ENCODE results near the gene TSPEAR.
"Not testable (repeated sequence)": the region's sequence is repeated elsewhere in the genome, so short reads cannot be mapped to it uniquely, and the experiment has no call there.

The TSPEAR gene

DNA sequence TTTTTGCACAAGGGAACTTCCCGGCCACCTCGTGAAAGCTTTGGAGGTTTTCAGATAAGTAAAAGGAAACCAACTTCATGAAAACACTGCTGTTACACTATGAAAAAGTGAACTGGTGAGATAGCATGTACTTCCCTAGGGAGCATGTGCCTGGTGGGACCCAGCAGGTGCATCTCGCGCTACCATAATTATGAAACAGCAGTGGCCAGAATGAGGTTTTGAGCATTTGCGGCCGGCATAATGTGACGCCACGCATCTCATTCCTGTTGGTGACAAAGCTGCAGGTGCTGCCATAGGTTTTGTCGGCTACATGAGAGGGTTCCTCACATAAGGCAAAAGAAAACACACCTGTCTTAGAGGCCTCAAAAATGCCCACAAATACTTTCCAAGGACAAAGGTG, 154.5 kb downstream of the TSPEAR start:
- Histone ChIP-seq H3K9ac (ENCODE audit: low read depth, low read length) (no peak overlapping the region), H3K27ac (ENCODE audit: low read depth, low read length) (no peak overlapping the region), H3K4me1 (ENCODE audit: control insufficient read depth, insufficient read depth, low read length) (0 out of 2 replicates have a peak, but pooled peaks cover 3% of the 10 kb centered on the region), H3K9me3 (ENCODE audit: control insufficient read depth, insufficient read depth, low read length) (no peaks in the 10 kb centered on the region), H3K36me3 (ENCODE audit: control insufficient read depth, insufficient read depth, low read length) (no peaks in the 10 kb centered on the region), H3K4me3 (ENCODE audit: low read depth, low read length) (no peak overlapping the region), H3K27me3 (ENCODE audit: control insufficient read depth, insufficient read depth, low read length) (no peaks in the 10 kb centered on the region)

DNA sequence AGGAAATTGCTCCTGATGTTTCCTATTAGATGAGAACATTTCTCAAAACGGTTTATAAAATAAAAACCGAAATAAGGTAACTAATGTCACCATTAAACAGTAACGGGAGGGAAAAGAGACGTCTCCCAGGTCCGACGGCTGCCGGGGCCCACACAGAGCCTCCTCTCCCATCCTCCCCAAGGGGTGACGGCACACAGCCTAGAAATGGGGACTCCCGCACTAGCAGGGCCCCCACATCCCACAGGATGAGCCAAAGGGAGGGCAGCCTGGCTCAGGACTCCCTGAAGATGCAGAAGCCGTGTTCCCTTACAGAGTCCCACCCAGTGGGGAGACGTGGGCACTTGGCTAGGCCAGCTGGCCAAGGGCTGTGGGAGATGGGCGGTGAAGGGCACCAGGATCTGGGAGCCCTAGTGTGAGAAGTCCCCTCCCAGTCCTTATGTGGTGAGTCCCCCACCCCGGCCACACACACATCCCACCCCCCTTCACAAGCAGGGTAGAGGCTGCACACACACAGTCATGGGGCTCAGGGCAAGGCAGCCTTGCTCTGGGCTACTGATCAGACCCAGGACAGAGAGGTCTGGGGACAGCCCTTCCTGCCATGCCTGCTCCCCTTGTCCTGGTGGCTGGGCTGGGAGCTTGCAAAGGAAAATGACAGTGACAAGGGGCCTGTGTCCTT, 156.0 kb downstream of the TSPEAR start:
- H3K9ac ChIP-seq (ENCODE audit: low read depth, low read length), result no peak overlapping the region
- no peaks in the 10 kb centered on the region for H3K36me3 ChIP-seq (ENCODE audit: control insufficient read depth, insufficient read depth, low read length)
- no peaks in the 10 kb centered on the region for H3K9me3 ChIP-seq (ENCODE audit: control insufficient read depth, insufficient read depth, low read length)
- H3K27ac ChIP-seq (ENCODE audit: low read depth, low read length), result no peak overlapping the region
- H3K27me3 ChIP-seq (ENCODE audit: control insufficient read depth, insufficient read depth, low read length), result no peaks in the 10 kb centered on the region
- no peak overlapping the region for H3K4me3 ChIP-seq (ENCODE audit: low read depth, low read length)
- H3K4me1 ChIP-seq (ENCODE audit: control insufficient read depth, insufficient read depth, low read length), result 0 out of 2 replicates have a peak, but pooled peaks cover 3% of the 10 kb centered on the region

DNA sequence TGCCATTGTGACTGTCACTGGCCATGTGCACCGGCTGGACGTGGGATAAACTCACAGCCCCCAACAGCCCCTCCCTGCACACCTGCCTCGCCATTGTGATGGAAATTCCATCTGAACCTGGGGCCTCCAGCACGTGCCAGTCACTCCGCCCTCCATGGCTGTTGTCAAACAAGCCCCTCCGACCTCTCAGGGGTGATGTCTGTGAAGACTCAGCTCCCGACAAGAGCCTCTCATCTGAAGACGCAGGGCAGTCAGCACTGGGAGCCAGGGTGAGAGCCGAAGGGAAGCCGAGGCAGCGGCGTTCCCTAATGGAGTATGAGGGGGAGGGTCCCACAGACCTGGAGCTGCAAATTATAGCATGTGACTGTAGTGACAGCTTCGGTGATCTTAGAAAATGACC, 158.7 kb downstream of the TSPEAR start:
- H3K9ac ChIP-seq (ENCODE audit: low read depth, low read length), result no peak overlapping the region
- peaks cover 21% of the 10 kb centered on the region for H3K4me1 ChIP-seq (ENCODE audit: control insufficient read depth, insufficient read depth, low read length)
- H3K36me3 ChIP-seq (ENCODE audit: control insufficient read depth, insufficient read depth, low read length), result no peaks in the 10 kb centered on the region
- H3K4me3 ChIP-seq (ENCODE audit: low read depth, low read length), result no peak overlapping the region
- no peak overlapping the region for H3K27ac ChIP-seq (ENCODE audit: low read depth, low read length)
- no peaks in the 10 kb centered on the region for H3K27me3 ChIP-seq (ENCODE audit: control insufficient read depth, insufficient read depth, low read length)
- H3K9me3 ChIP-seq (ENCODE audit: control insufficient read depth, insufficient read depth, low read length), result no peaks in the 10 kb centered on the region

DNA sequence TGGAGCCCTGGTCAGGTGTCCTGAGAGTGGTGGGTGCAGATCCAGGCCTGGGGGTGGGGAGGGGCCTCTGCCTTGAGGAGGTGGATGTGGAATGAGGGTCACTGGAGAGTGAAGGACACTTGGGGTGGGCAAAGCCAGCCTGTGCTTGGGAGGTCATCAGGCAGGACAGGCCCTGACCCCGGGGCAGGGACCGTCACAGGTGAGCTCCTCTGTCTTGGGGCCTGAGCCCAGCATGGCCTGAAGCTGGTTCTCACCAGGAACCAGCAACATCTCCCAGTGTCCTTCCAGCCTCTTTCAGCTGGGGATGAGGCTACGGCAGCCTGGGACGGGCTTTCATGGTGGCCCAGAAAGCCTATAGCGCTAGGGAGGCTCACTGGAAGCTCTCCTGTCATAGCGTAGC, 159.2 kb downstream of the TSPEAR start:
- Histone ChIP-seq H3K4me1 (ENCODE audit: control insufficient read depth, insufficient read depth, low read length) (peaks cover 23% of the 10 kb centered on the region), H3K36me3 (ENCODE audit: control insufficient read depth, insufficient read depth, low read length) (no peaks in the 10 kb centered on the region), H3K4me3 (ENCODE audit: low read depth, low read length) (no peak overlapping the region), H3K9ac (ENCODE audit: low read depth, low read length) (no peak overlapping the region), H3K9me3 (ENCODE audit: control insufficient read depth, insufficient read depth, low read length) (no peaks in the 10 kb centered on the region), H3K27ac (ENCODE audit: low read depth, low read length) (no peak overlapping the region), H3K27me3 (ENCODE audit: control insufficient read depth, insufficient read depth, low read length) (no peaks in the 10 kb centered on the region)

DNA sequence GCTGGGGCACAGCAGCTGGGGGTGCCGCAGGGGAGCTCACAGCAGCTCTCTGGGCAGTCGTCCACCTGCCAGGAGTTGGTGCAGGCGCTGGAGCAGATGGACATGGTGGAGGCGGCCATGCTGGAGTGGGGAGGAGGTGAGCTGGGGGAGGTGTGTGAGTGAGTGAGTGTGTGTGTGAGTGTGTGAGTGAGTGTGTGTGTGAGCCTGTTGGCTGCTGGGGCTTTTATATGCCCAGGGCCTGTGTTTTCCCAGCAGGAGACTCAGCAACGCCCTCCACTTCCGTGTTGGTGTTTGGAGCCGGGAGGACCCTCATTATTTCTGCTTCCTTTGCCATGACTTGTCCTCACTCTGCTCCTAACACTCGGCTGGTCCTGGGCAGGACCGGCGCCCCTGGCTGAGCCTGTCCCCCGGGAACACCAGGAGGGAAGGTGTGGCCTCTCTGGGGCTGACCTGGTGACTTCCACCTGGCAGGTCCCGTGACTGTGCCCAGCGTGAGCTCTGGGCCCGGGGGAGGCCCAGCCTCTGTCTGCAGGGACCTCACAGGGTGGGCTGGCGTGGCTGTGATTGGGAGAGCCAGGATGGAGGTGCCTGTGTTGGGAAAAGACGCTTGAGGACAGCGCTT, 159.9 kb downstream of the TSPEAR start, which contains the start of gene KRTAP10-2:
Gene KRTAP10-2 (minus strand): TSS at position 166 of the 622 bp plus-strand sequence. CDS start 47 bp downstream, at position 119.
- H3K9ac ChIP-seq (ENCODE audit: low read depth, low read length), result no peak within 1 kb of the TSS

GRCh38 chr21:44550807-44551206, 160.6 kb downstream of the TSPEAR start:
- H3K4me1 ChIP-seq (ENCODE audit: control insufficient read depth, insufficient read depth, low read length), result peaks cover 23% of the 10 kb centered on the region
- H3K27me3 ChIP-seq (ENCODE audit: control insufficient read depth, insufficient read depth, low read length), result no peaks in the 10 kb centered on the region

More for the DNA sequence above, 159.9 kb downstream of the TSPEAR start, which contains the start of gene KRTAP10-2:
- peaks cover 23% of the 10 kb centered on the region for H3K4me1 ChIP-seq (ENCODE audit: control insufficient read depth, insufficient read depth, low read length)
- H3K4me3 ChIP-seq (ENCODE audit: low read depth, low read length), result no peak within 1 kb of the TSS
- no peak within 1 kb of the TSS for H3K27ac ChIP-seq (ENCODE audit: low read depth, low read length)
- no peaks in the 10 kb centered on the region for H3K27me3 ChIP-seq (ENCODE audit: control insufficient read depth, insufficient read depth, low read length)
- H3K9me3 ChIP-seq (ENCODE audit: control insufficient read depth, insufficient read depth, low read length), result no peaks in the 10 kb centered on the region
- no peaks in the 10 kb centered on the region for H3K36me3 ChIP-seq (ENCODE audit: control insufficient read depth, insufficient read depth, low read length)

DNA sequence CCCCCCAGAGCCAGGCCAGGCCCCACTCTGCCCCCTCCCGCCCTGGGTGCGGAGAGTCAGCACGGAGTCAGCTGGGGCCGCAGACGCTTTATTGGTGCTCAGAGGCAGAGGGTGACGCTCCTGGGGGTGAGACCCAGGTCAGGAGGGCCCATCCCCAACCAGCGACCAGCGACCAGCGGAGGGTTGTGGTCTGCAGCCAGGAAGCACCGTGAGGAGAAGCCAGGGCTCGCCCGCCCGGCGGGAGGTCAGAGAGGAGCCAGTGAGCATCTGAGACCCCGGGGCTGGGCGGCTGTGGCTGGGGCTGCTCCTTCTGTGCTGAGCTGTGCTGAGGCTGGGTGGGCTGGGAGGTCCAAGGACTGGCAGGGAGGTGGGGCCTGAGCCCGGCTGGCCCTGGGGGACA, 161.1 kb downstream of the TSPEAR start:
- H3K4me1 ChIP-seq (ENCODE audit: control insufficient read depth, insufficient read depth, low read length), result peaks cover 23% of the 10 kb centered on the region
- not testable (repeated sequence) for H3K9ac ChIP-seq (ENCODE audit: low read depth, low read length); H3K27me3 ChIP-seq (ENCODE audit: control insufficient read depth, insufficient read depth, low read length); H3K9me3 ChIP-seq (ENCODE audit: control insufficient read depth, insufficient read depth, low read length); H3K4me3 ChIP-seq (ENCODE audit: low read depth, low read length); H3K27ac ChIP-seq (ENCODE audit: low read depth, low read length); H3K36me3 ChIP-seq (ENCODE audit: control insufficient read depth, insufficient read depth, low read length)

More at GRCh38 chr21:44550807-44551206, 160.6 kb downstream of the TSPEAR start:
- Histone ChIP-seq H3K9me3 (ENCODE audit: control insufficient read depth, insufficient read depth, low read length) (no peaks in the 10 kb centered on the region), H3K36me3 (ENCODE audit: control insufficient read depth, insufficient read depth, low read length) (no peaks in the 10 kb centered on the region), H3K27ac (ENCODE audit: low read depth, low read length) (no peak overlapping the region), H3K9ac (ENCODE audit: low read depth, low read length) (no peak overlapping the region), H3K4me3 (ENCODE audit: low read depth, low read length) (no peak overlapping the region)

- Histone ChIP-seq H3K4me3 (ENCODE audit: low read depth, low read length) (no peak overlapping the region), H3K27me3 (ENCODE audit: control insufficient read depth, insufficient read depth, low read length) (no peaks in the 10 kb centered on the region), H3K4me1 (ENCODE audit: control insufficient read depth, insufficient read depth, low read length) (peaks cover 23% of the 10 kb centered on the region), H3K27ac (ENCODE audit: low read depth, low read length) (peak overlapping the region; percentile 42), H3K36me3 (ENCODE audit: control insufficient read depth, insufficient read depth, low read length) (no peaks in the 10 kb centered on the region), H3K9me3 (ENCODE audit: control insufficient read depth, insufficient read depth, low read length) (no peaks in the 10 kb centered on the region), H3K9ac (ENCODE audit: low read depth, low read length) (peak overlapping the region; percentile 36; the same call in 1 of the 2 replicates)
Observed at GRCh38 chr21:44549525-44550211, 161.7 kb downstream of the TSPEAR start.

GRCh38 chr21:44548922-44549321, 162.4 kb downstream of the TSPEAR start:
- Histone ChIP-seq H3K27me3 (ENCODE audit: control insufficient read depth, insufficient read depth, low read length) (no peaks in the 10 kb centered on the region), H3K4me3 (ENCODE audit: low read depth, low read length) (no peak overlapping the region), H3K36me3 (ENCODE audit: control insufficient read depth, insufficient read depth, low read length) (no peaks in the 10 kb centered on the region), H3K9ac (ENCODE audit: low read depth, low read length) (peak overlapping the region; percentile 57), H3K4me1 (ENCODE audit: control insufficient read depth, insufficient read depth, low read length) (peaks cover 23% of the 10 kb centered on the region), H3K27ac (ENCODE audit: low read depth, low read length) (peak overlapping the region; percentile 51), H3K9me3 (ENCODE audit: control insufficient read depth, insufficient read depth, low read length) (no peaks in the 10 kb centered on the region)

DNA sequence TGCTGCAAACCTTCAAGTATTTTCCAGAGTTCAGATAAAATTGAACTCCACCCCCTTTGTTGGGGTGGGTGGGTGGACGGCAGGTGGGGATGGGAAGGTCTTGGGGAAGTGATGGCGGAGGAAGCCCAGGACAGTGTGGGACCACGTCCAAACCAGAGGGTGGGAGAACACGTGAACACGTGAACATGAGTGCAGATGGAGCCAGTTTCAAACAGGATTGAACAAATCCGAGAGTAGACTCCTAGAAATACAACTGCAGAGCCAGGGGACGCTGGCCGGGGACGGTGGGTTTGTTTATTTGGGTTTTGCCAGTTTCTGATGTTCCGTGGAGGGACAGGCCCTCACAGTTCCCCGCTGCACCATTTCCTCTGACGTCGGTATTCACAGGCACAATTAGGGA, 163.0 kb downstream of the TSPEAR start:
- H3K27ac ChIP-seq (ENCODE audit: low read depth, low read length), result peak overlapping the region; percentile 51
- peaks cover 23% of the 10 kb centered on the region for H3K4me1 ChIP-seq (ENCODE audit: control insufficient read depth, insufficient read depth, low read length)
- no peaks in the 10 kb centered on the region for H3K36me3 ChIP-seq (ENCODE audit: control insufficient read depth, insufficient read depth, low read length)
- no peaks in the 10 kb centered on the region for H3K9me3 ChIP-seq (ENCODE audit: control insufficient read depth, insufficient read depth, low read length)
- H3K4me3 ChIP-seq (ENCODE audit: low read depth, low read length), result no peak overlapping the region
- H3K27me3 ChIP-seq (ENCODE audit: control insufficient read depth, insufficient read depth, low read length), result no peaks in the 10 kb centered on the region
- peak overlapping the region; percentile 57 for H3K9ac ChIP-seq (ENCODE audit: low read depth, low read length)

Measured in HUES48 (cell line).